B cell (primary cell): ENCODE results near the gene TMED5. TPM values are rescaled to one million over a fixed set of nuclear protein-coding genes. Genes with fewer than 3 reads are reported as not detected.

Experiments used
- ATAC-seq: fragments of 200-7000 bp; cut with Tn5 transposase; one replicate; pipeline ENCODE4 v1.10.0; 2021; ENCODE audit warnings: low read depth, mild to moderate bottlenecking, moderate number of reproducible peaks, moderate library complexity
- CTCF ChIA-PET: fragments of 350-600 bp; sonication (Branson Sonifier 250); formaldehyde crosslinking; loops from one replicate; lab custom pipeline; 2021; ENCODE audit warnings: antibody characterized with exemption, inconsistent platforms; lab: Charles Lee
- POLR2A ChIA-PET: fragments of 350-600 bp; sonication (Branson Sonifier 250); formaldehyde crosslinking; loops from one replicate; lab custom pipeline; 2021; ENCODE audit warnings: antibody characterized with exemption; lab: Charles Lee
- DNase-seq: peaks from one replicate; pipeline ENCODE4 v3.0.0; 2013
- H2AFZ ChIP-seq: 2 replicates; pipeline ENCODE4 v1.6.1; 2012; ENCODE audit warnings: mild to moderate bottlenecking, low read depth, low read length; ENCODE audit not compliant: insufficient read depth, poor library complexity, severe bottlenecking
- H3K27ac ChIP-seq, 2 donors: 1 replicate in 1 of 2; 2 replicates in 1 of 2; pipeline ENCODE4 v1.5.1; 2012 to 2013; ENCODE audit warnings: low read length in 2 of 2, mild to moderate bottlenecking in 2 of 2, moderate library complexity in 1 of 2
- H3K27me3 ChIP-seq, 4 experiments: fragments of 200-600 bp in 1 of 4; sonication (generic) in 1 of 4; replicated peaks in 1 of 4; 1 replicate in 2 of 4; 2 replicates in 2 of 4; pipeline versions ENCODE4 v1.6.1 to v1.7.0; 2013 to 2016; ENCODE audit warnings: low read length in 3 of 4, mild to moderate bottlenecking in 2 of 4, mixed read lengths in 1 of 4, moderate library complexity in 1 of 4; ENCODE audit not compliant: insufficient read depth in 4 of 4, control insufficient read depth in 3 of 4; ENCODE audit errors: control extremely low read depth in 1 of 4
- H3K36me3 ChIP-seq, 2 experiments: replicated peaks in 1 of 2; 1 replicate in 1 of 2; 2 replicates in 1 of 2; pipeline versions ENCODE4 v1.6.1 to v1.7.1; 2013; ENCODE audit warnings: low read length in 1 of 2; ENCODE audit not compliant: insufficient read depth in 2 of 2, control insufficient read depth in 1 of 2; ENCODE audit errors: control extremely low read depth in 1 of 2, extremely low read depth in 1 of 2
- H3K4me1 ChIP-seq, 2 donors: fragments of 200-600 bp in 1 of 2; sonication (generic) in 1 of 2; 1 replicate in 1 of 2; 2 replicates in 1 of 2; pipeline versions ENCODE4 v1.5.1 to v1.6.1; 2013 to 2017; ENCODE audit warnings: low read length in 2 of 2; ENCODE audit not compliant: control insufficient read depth in 2 of 2, insufficient read depth in 2 of 2
- H3K4me2 ChIP-seq: replicated peaks from 2 replicates; pipeline ENCODE3; 2012; ENCODE audit warnings: mild to moderate bottlenecking, low read depth, low read length; ENCODE audit not compliant: poor library complexity, severe bottlenecking
- H3K4me3 ChIP-seq, 5 experiments: fragments of 200-600 bp in 1 of 5; sonication (generic) in 1 of 5; 1 replicate in 3 of 5; 2 replicates in 2 of 5; pipeline versions ENCODE4 v1.5.1 to v1.7.0; 2011 to 2016; ENCODE audit warnings: low read length in 4 of 5, mild to moderate bottlenecking in 4 of 5, low read depth in 2 of 5, control low read depth in 1 of 5, moderate library complexity in 1 of 5; ENCODE audit not compliant: insufficient read depth in 1 of 5; ENCODE audit errors: control extremely low read depth in 1 of 5, extremely low read depth in 1 of 5
- H3K79me2 ChIP-seq: fragments of 200-600 bp; sonication (generic); one replicate; pipeline ENCODE4 v1.6.0; 2016; ENCODE audit warnings: low read length; ENCODE audit not compliant: control insufficient read depth, insufficient read depth
- H3K9ac ChIP-seq: fragments of 200-600 bp; sonication (generic); 2 replicates; pipeline ENCODE4 v1.6.1; 2017; ENCODE audit warnings: mild to moderate bottlenecking, low read length, moderate library complexity
- H3K9me3 ChIP-seq, 3 donors: one replicate each; pipeline versions ENCODE4 v1.6.1 to v1.7.1; 2013; ENCODE audit warnings: low read length in 2 of 3; ENCODE audit not compliant: control insufficient read depth in 2 of 3, insufficient read depth in 1 of 3; ENCODE audit errors: control extremely low read depth in 1 of 3
- H4K20me1 ChIP-seq: 2 replicates; pipeline ENCODE4 v1.6.0; 2012; ENCODE audit warnings: mild to moderate bottlenecking, low read length; ENCODE audit not compliant: insufficient read depth, control insufficient read depth, poor library complexity, severe bottlenecking
- H3K27ac Mint-ChIP-seq: one replicate; pipeline ENCODE4 v1.8.0; 2021; ENCODE audit warnings: mixed read lengths
- H3K27me3 Mint-ChIP-seq: one replicate; pipeline ENCODE4 v1.8.0; 2021; ENCODE audit warnings: mixed read lengths
- H3K4me1 Mint-ChIP-seq: one replicate; pipeline ENCODE4 v1.8.0; 2021; ENCODE audit warnings: mixed read lengths
- H3K4me3 Mint-ChIP-seq: one replicate; pipeline ENCODE4 v1.8.0; 2021; ENCODE audit warnings: mixed read lengths
- H3K9me3 Mint-ChIP-seq: one replicate; pipeline ENCODE4 v1.8.0; 2022; ENCODE audit warnings: mixed read lengths; ENCODE audit not compliant: insufficient read depth
- CTCF ChIP-seq: fragments of 200-600 bp; IDR thresholded peaks from one replicate; pipeline ENCODE4 v1.8.0; 2022; ENCODE audit warnings: antibody characterized with exemption, mild to moderate bottlenecking
- EZH2 ChIP-seq: IDR thresholded peaks from 2 replicates; pipeline ENCODE4 v1.6.1; 2012; ENCODE audit warnings: borderline replicate concordance, low read depth, mild to moderate bottlenecking, moderate library complexity, low read length; ENCODE audit not compliant: insufficient read depth, poor library complexity, severe bottlenecking
- WGBS: methylation state at CpG from one replicate; pipeline ENCODE4 v1.1.5; 2013; ENCODE audit warnings: missing lambda C conversion rate; ENCODE audit not compliant: insufficient coverage; 5-methylcytosine and 5-hydroxymethylcytosine counted together
- intact Hi-C: fragments of 100-400 bp; cut with micrococcal nuclease; formaldehyde crosslinking; loops from one replicate; pipeline ENCODE4 v1.10.0; 2022
- polyA plus RNA-seq: library from polyadenylated mRNA; depleted of rRNA; stranded (reverse); fragments of >200 nt; gene quantifications from 2 replicates; pipeline ENCODE4 v1.2.3, GENCODE V29; 2012
- small RNA-seq: library from RNA; depleted of rRNA; stranded (forward); fragments of <200 nt; gene quantifications from one replicate; pipeline ENCODE3, GENCODE V24; 2012; ENCODE audit warnings: low replicate concordance, low read depth; ENCODE audit not compliant: insufficient read length
- total RNA-seq, 2 donors: library from RNA; stranded (reverse); fragments of 120-200 nt in 1 of 2; gene quantifications; 1 replicate in 1 of 2; 2 replicates in 1 of 2; pipeline versions ENCODE4 v1.2.3 to v1.2.4, GENCODE V29; 2013 to 2022

TMED5 gene
- total and polyA plus RNA-seq, 2 donors (not counting 1 experiment from before 2014, with no cell fraction given), result 23.7 to 46.1 TPM

- no peak overlapping the region for H3K4me3 Mint-ChIP-seq
- H3K9me3 ChIP-seq, result peaks cover 0 to 2% (median 0%) of the 10 kb centered on the region in 3 donors
- peaks cover 53% of the 10 kb centered on the region for H3K4me1 Mint-ChIP-seq
- H3K9ac ChIP-seq, result no peak overlapping the region
- no peaks in the 10 kb centered on the region for H3K27me3 Mint-ChIP-seq
- POLR2A ChIA-PET, result interaction anchor here (0.6 kb wide), 1 partner anchor 25 kb away, joined by 6 read pairs; no protein-coding TSS in a partner anchor
- no peak overlapping the region for H3K27ac ChIP-seq
- intact Hi-C loops, result no loop called here
- no peak overlapping the region for H3K4me2 ChIP-seq
- peaks cover 6 to 15% of the 10 kb centered on the region in 2 experiments for H3K36me3 ChIP-seq
- CTCF ChIA-PET, result no interaction called here
- peaks cover 93% of the 10 kb centered on the region for H3K79me2 ChIP-seq
- peaks cover 41% of the 10 kb centered on the region for H4K20me1 ChIP-seq
- no peak overlapping the region for H2AFZ ChIP-seq
- no peak for DNase-seq
- H3K27me3 ChIP-seq, result no peaks in the 10 kb centered on the region
- peaks cover 0 to 5% of the 10 kb centered on the region in 2 donors for H3K4me1 ChIP-seq
- H3K27ac Mint-ChIP-seq, result no peak overlapping the region
- H3K9me3 Mint-ChIP-seq, result no peaks in the 10 kb centered on the region
- 100% methylated on average over 1 of the region's 4 CpGs for WGBS
- ATAC-seq, result no peak
- no peak overlapping the region for H3K4me3 ChIP-seq
- no peak for TF ChIP-seq EZH2
- no peak for TF ChIP-seq CTCF
These were observed 78.1 kb downstream of the TMED5 start for GRCh38 chr1:93102142-93102541.

Small RNAs within 50 kb of the gene (small RNA-seq; reads per million reads assigned to genes)
- not detected for gene AC126124.1

Other genes with a start within 250 kb of the TMED5 start
- 20.1 and 22.7 TPM in 2 replicates for gene DIPK1A, start 219.0 kb downstream of the TMED5 start, total RNA-seq
- gene DIPK1A, start 219.0 kb downstream of the TMED5 start, polyA plus RNA-seq, result 10.7 and 11.9 TPM in 2 replicates
- gene MTF2, start 101.1 kb downstream of the TMED5 start, total RNA-seq, result 66.2 and 68.6 TPM in 2 replicates
- gene MTF2, start 101.1 kb downstream of the TMED5 start, polyA plus RNA-seq, result 19.5 and 20.1 TPM in 2 replicates
- 16.0 and 24.2 TPM in 2 replicates for gene CCDC18, start 311 bp upstream of the TMED5 start, total RNA-seq
- 7.7 and 10.2 TPM in 2 replicates for gene CCDC18, start 311 bp upstream of the TMED5 start, polyA plus RNA-seq
- 65.6 and 69.2 TPM in 2 replicates for gene DR1, start 165.5 kb upstream of the TMED5 start, total RNA-seq
- gene DR1, start 165.5 kb upstream of the TMED5 start, polyA plus RNA-seq, result 11.4 and 17.9 TPM in 2 replicates